ENCODE data around the gene PTX4. TPM values are rescaled to one million over a fixed set of nuclear protein-coding genes. Genes with fewer than 3 reads are reported as not detected.

Gene PTX4
- total and polyA plus RNA-seq, 4 donors = 0.08 to 0.61 TPM; not detected in 2

DNA sequence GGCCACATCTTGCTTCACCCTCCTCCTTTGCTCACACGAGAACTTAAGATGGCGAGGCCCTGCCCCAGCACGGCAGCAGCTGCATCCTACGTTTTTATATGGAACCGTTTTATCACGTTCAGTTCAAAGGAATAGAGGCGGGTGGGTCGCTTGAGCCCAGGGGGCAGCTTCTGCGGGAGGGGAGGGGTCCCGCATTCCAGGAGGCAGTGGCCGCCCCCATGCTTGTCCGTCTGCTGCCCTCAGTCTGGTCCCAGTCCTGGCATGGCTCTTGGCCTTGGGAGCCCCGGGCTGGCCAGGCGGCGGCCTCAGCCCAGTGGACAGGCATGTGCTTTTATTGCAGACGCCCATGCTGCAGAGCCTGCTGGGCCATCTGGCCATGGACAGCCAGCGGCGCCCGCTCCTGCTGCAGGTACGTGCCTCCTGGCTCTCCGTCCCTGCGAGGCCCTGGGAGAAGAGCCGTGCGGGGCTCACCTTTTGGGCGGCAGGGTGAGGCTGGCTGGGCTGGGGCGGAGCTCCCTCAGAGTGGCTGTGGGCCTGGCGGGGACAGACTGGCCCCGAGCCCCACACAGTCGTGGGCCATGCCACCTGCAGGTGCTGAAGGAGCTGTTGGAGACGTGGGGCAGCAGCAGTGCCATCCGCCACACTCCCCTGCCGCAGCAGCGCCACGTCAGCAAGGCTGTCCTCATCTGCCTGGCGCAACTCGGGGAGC lies 11.2 kb upstream of the PTX4 start:
- no peak for DNase-seq (ENCODE audit: low spot score)
- Histone ChIP-seq H3K27me3 (ENCODE audit: control insufficient read depth in 4 of 4, insufficient read depth in 4 of 4, low read length in 3 of 4) (no peaks in the 10 kb centered on the region), H3K4me1 (ENCODE audit: control insufficient read depth in 4 of 4, insufficient read depth in 4 of 4, low read length in 3 of 4) (peaks cover 0 to 2% (median 0%) of the 10 kb centered on the region in 4 donors), H3K4me3 (ENCODE audit: low read depth in 1 of 3, low read length in 3 of 3) (no peak overlapping the region), H3K36me3 (ENCODE audit: control insufficient read depth in 4 of 4, insufficient read depth in 3 of 4, low read depth in 1 of 4, low read length in 3 of 4) (peaks cover 4 to 64% (median 33%) of the 10 kb centered on the region in 4 donors), H3K27ac (ENCODE audit: low read depth in 1 of 2, low read length in 2 of 2) (no peak overlapping the region), H3K9ac (ENCODE audit: low read depth in 1 of 2, low read length in 2 of 2) (no peak overlapping the region), H3K9me3 (ENCODE audit: control insufficient read depth in 4 of 4, low read length in 3 of 4) (no peaks in the 10 kb centered on the region)
- WGBS = 96% methylated on average over 36 of the region's 36 CpGs
- TF ChIP-seq HNF4G (IDR thresholded peaks at IDR 0.05) = no peak

DNA sequence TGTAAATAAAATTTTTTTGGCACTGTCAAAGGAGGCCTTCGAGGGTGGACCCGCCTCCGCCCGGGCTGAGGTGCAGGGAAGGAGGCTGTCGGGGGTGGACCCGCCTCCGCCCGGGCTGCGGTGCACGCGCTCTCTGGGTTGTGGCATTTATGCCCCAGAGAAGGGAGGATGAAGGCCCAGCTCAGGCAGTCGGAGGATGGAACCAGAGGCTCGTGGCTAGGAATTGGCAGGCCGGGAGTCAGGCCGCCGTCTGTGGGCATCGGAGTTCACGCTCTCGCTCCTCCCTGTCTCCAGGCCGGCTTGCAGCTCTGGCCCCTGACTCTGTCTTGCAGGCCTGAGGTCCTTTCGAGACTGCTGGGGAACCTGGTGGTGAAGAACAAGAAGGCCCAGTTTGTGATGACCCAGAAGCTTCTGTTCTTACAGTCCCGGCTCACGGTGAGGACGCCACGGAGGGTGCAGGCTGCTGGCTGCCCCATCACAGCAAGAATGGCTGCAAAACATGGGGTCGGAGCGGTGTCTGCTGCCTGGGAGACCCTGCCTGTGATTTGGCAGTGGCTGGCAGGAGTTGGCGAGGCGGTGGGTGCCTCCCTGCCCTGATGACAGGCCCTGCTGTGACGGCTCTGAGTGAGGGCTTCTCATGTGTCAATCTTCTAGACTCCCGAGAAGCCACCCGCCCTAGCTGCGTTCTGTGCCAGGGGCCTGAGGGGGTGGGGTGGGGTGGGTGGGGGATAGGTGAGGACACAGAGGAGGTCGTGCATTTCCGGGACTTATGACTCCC lies 10.3 kb upstream of the PTX4 start:
- Histone ChIP-seq H3K9ac (ENCODE audit: low read depth in 1 of 2, low read length in 2 of 2) (no peak overlapping the region), H3K27me3 (ENCODE audit: control insufficient read depth in 4 of 4, insufficient read depth in 4 of 4, low read length in 3 of 4) (no peaks in the 10 kb centered on the region), H3K36me3 (ENCODE audit: control insufficient read depth in 4 of 4, insufficient read depth in 3 of 4, low read depth in 1 of 4, low read length in 3 of 4) (peaks cover 4 to 64% (median 34%) of the 10 kb centered on the region in 4 donors), H3K27ac (ENCODE audit: low read depth in 1 of 2, low read length in 2 of 2) (no peak overlapping the region), H3K4me1 (ENCODE audit: control insufficient read depth in 4 of 4, insufficient read depth in 4 of 4, low read length in 3 of 4) (peaks cover 5 to 10% (median 8%) of the 10 kb centered on the region in 4 donors), H3K9me3 (ENCODE audit: control insufficient read depth in 4 of 4, low read length in 3 of 4) (no peaks in the 10 kb centered on the region), H3K4me3 (ENCODE audit: low read depth in 1 of 3, low read length in 3 of 3) (no peak overlapping the region)
- WGBS = 96% methylated on average over 35 of the region's 35 CpGs
- TF ChIP-seq FOXA2 (IDR thresholded peaks at IDR 0.05) (no peak), GABPA (IDR thresholded peaks at IDR 0.05 in 1 of 2, conservative IDR thresholded peaks at IDR 0.05 in 1 of 2) (no peak), TAF1 (conservative IDR thresholded peaks at IDR 0.05) (no peak), HNF4A (conservative IDR thresholded peaks at IDR 0.05) (no peak), JUND (IDR thresholded peaks at IDR 0.05) (no peak)
- no peak for DNase-seq (ENCODE audit: low spot score)

DNA sequence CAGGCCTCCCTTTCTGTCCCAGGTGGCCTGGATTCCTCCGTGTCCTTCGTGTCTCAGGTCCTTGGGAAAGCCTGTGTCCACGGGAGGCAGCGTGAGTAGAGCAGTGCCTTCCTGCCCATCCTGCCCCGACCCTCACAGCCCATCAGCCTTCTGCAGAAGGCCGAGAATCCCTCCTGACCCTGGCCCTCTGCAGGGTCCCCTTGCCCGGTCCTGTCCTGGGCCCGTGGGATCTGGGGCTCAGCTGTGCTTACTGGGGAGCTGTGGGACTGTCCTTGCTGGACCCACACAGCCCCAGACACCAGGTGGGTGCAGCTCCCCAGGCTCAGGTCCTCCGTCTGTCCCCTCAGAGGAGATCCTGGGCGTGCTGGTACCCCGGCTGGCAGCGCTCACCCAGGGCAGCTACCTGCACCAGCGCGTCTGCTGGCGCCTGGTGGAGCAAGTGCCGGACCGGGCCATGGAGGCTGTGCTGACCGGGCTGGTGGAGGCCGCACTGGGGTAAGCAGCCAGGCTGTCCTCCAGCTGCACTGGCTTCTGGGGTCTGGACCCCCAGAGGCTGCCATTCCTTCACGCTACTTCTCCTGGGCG lies 8.4 kb upstream of the PTX4 start:
- TF ChIP-seq JUND (IDR thresholded peaks at IDR 0.05) = no peak
- TF ChIP-seq ATF3 (IDR thresholded peaks at IDR 0.05) = no peak
- Histone ChIP-seq H3K27ac (ENCODE audit: low read depth in 1 of 2, low read length in 2 of 2) (no peak overlapping the region), H3K36me3 (ENCODE audit: control insufficient read depth in 4 of 4, insufficient read depth in 3 of 4, low read depth in 1 of 4, low read length in 3 of 4) (peaks cover 0 to 51% (median 28%) of the 10 kb centered on the region in 4 donors), H3K4me1 (ENCODE audit: control insufficient read depth in 4 of 4, insufficient read depth in 4 of 4, low read length in 3 of 4) (peaks cover 9 to 22% (median 16%) of the 10 kb centered on the region in 4 donors), H3K4me3 (ENCODE audit: low read depth in 1 of 3, low read length in 3 of 3) (no peak overlapping the region), H3K27me3 (ENCODE audit: control insufficient read depth in 4 of 4, insufficient read depth in 4 of 4, low read length in 3 of 4) (no peaks in the 10 kb centered on the region), H3K9me3 (ENCODE audit: control insufficient read depth in 4 of 4, low read length in 3 of 4) (no peaks in the 10 kb centered on the region), H3K9ac (ENCODE audit: low read depth in 1 of 2, low read length in 2 of 2) (no peak overlapping the region)
- WGBS = 92% methylated on average over 21 of the region's 21 CpGs
- DNase-seq (ENCODE audit: low spot score) = no peak

GRCh38 chr16:1496464-1496863 lies 7.7 kb upstream of the PTX4 start:
- H3K36me3 ChIP-seq (ENCODE audit: control insufficient read depth in 4 of 4, insufficient read depth in 3 of 4, low read depth in 1 of 4, low read length in 3 of 4) = peaks cover 0 to 44% (median 26%) of the 10 kb centered on the region in 4 donors

More at GRCh38 chr16:1496464-1496863, 7.7 kb upstream of the PTX4 start:
- no peak overlapping the region for H3K4me3 ChIP-seq (ENCODE audit: low read depth in 1 of 3, low read length in 3 of 3)
- DNase-seq (ENCODE audit: low spot score) = no peak
- no peaks in the 10 kb centered on the region for H3K9me3 ChIP-seq (ENCODE audit: control insufficient read depth in 4 of 4, low read length in 3 of 4)
- H3K27me3 ChIP-seq (ENCODE audit: control insufficient read depth in 4 of 4, insufficient read depth in 4 of 4, low read length in 3 of 4) = no peaks in the 10 kb centered on the region
- WGBS = 97% methylated on average over 25 of the region's 25 CpGs
- no peak overlapping the region for H3K27ac ChIP-seq (ENCODE audit: low read depth in 1 of 2, low read length in 2 of 2)
- TF ChIP-seq GABPA (IDR thresholded peaks at IDR 0.05 in 1 of 2, conservative IDR thresholded peaks at IDR 0.05 in 1 of 2) (no peak), EGR1 (IDR thresholded peaks at IDR 0.05; ENCODE audit: low read depth in 2 of 2) (no peak), NR2F2 (IDR thresholded peaks at IDR 0.05) (no peak)
- TF ChIP-seq, protein P1, sequence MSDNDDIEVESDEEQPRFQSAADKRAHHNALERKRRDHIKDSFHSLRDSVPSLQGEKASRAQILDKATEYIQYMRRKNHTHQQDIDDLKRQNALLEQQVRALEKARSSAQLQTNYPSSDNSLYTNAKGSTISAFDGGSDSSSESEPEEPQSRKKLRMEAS (IDR thresholded peaks at IDR 0.05) = no peak
- no peak overlapping the region for H3K9ac ChIP-seq (ENCODE audit: low read depth in 1 of 2, low read length in 2 of 2)
- H3K4me1 ChIP-seq (ENCODE audit: control insufficient read depth in 4 of 4, insufficient read depth in 4 of 4, low read length in 3 of 4) = peaks cover 9 to 22% (median 16%) of the 10 kb centered on the region in 4 donors

Measured in liver (tissue), 9 donors.